Body of pancreas (tissue), 4 donors: ENCODE measurements around the gene FKRP. TPM values are rescaled to one million over a fixed set of nuclear protein-coding genes. Genes with fewer than 3 reads are reported as not detected.

Experiments used
- ATAC-seq: fragments of 150-250 bp; one replicate; pipeline ENCODE4 v1.9.1; 2016
- DNase-seq, 4 donors: peaks; one replicate each; pipeline ENCODE4 v3.0.0-alpha.2; 2019
- H3K27ac ChIP-seq, 4 donors: fragments of 200-600 bp; sonication (generic); 1 replicate in 3 of 4; 2 replicates in 1 of 4; pipeline versions ENCODE4 v1.5.1 to v1.6.1; 2016 to 2019; ENCODE audit warnings: mild to moderate bottlenecking in 1 of 4, mixed read lengths in 1 of 4, moderate library complexity in 1 of 4
- H3K27me3 ChIP-seq, 2 donors: fragments of 200-600 bp; sonication (generic); one replicate each; pipeline ENCODE4 v1.6.0; 2016; ENCODE audit warnings: mild to moderate bottlenecking in 1 of 2
- H3K36me3 ChIP-seq, 2 donors: fragments of 200-600 bp; sonication (generic); replicated peaks in 1 of 2; 2 replicates each; pipeline ENCODE4 v1.5.1; 2016; ENCODE audit warnings: low read depth in 2 of 2; ENCODE audit not compliant: insufficient read depth in 1 of 2
- H3K4me1 ChIP-seq: fragments of 200-600 bp; sonication (generic); one replicate; pipeline ENCODE4 v1.6.0; 2016
- H3K4me3 ChIP-seq, 2 donors: fragments of 200-600 bp; sonication (generic); 1 replicate in 1 of 2; 2 replicates in 1 of 2; pipeline ENCODE4 v1.5.1; 2016 to 2019
- H3K9me3 ChIP-seq, 3 donors: fragments of 200-600 bp; sonication (generic); 1 replicate in 2 of 3; 2 replicates in 1 of 3; pipeline ENCODE4 v1.5.1; 2016
- POLR2A ChIP-seq, 3 donors: fragments of 450-650 bp; IDR thresholded peaks; one replicate each; pipeline ENCODE4 v1.6.1; 2016; ENCODE audit warnings: antibody characterized with exemption in 3 of 3, mild to moderate bottlenecking in 2 of 3
- WGBS, 2 donors: methylation state at CpG; one replicate each; pipeline ENCODE4 v1.1.5; 2017; 5-methylcytosine and 5-hydroxymethylcytosine counted together
- intact Hi-C: fragments of 100-400 bp; cut with DNase I; formaldehyde crosslinking; loops from one replicate; pipeline ENCODE4 v1.15.1; 2023
- total RNA-seq, 2 donors: library from RNA; depleted of rRNA; stranded (reverse); fragments of >200 nt; gene quantifications; one replicate each; pipeline ENCODE4 v1.1.0, GENCODE V29; 2016
- TF ChIP-seq, protein P1 (sequence below), 7 experiments: fragments of 450-650 bp in 4 of 7; fragments of 200-600 bp in 3 of 7; sonication (generic) in 3 of 7; IDR thresholded peaks; one replicate each; pipeline ENCODE4 v1.5.1; 2016 to 2019; ENCODE audit warnings: antibody characterized with exemption in 7 of 7

The FKRP gene
- total RNA-seq, 2 donors from 2014 or later = 8.8 to 13.2 TPM

DNA sequence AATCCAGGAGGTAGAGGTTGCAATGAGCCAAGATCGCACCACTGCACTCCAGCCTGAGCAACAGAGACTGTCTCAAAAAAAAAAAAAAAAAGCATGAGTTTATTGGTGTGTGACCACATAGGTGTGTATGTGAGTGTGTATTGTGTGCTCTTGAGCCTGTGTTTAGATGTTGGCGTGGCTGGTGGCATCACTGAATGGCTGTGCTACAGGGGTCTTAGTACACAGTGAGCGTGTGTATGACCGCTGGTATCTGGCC, 40.1 kb downstream of the FKRP start:
- H3K4me1 ChIP-seq = peaks cover 50% of the 10 kb centered on the region
- H3K4me3 ChIP-seq = no peak overlapping the region
- no peak for TF ChIP-seq POLR2A (IDR thresholded peaks at IDR 0.05)
- TF ChIP-seq, protein P1, sequence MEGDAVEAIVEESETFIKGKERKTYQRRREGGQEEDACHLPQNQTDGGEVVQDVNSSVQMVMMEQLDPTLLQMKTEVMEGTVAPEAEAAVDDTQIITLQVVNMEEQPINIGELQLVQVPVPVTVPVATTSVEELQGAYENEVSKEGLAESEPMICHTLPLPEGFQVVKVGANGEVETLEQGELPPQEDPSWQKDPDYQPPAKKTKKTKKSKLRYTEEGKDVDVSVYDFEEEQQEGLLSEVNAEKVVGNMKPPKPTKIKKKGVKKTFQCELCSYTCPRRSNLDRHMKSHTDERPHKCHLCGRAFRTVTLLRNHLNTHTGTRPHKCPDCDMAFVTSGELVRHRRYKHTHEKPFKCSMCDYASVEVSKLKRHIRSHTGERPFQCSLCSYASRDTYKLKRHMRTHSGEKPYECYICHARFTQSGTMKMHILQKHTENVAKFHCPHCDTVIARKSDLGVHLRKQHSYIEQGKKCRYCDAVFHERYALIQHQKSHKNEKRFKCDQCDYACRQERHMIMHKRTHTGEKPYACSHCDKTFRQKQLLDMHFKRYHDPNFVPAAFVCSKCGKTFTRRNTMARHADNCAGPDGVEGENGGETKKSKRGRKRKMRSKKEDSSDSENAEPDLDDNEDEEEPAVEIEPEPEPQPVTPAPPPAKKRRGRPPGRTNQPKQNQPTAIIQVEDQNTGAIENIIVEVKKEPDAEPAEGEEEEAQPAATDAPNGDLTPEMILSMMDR (IDR thresholded peaks at IDR 0.05) = no peak

DNA sequence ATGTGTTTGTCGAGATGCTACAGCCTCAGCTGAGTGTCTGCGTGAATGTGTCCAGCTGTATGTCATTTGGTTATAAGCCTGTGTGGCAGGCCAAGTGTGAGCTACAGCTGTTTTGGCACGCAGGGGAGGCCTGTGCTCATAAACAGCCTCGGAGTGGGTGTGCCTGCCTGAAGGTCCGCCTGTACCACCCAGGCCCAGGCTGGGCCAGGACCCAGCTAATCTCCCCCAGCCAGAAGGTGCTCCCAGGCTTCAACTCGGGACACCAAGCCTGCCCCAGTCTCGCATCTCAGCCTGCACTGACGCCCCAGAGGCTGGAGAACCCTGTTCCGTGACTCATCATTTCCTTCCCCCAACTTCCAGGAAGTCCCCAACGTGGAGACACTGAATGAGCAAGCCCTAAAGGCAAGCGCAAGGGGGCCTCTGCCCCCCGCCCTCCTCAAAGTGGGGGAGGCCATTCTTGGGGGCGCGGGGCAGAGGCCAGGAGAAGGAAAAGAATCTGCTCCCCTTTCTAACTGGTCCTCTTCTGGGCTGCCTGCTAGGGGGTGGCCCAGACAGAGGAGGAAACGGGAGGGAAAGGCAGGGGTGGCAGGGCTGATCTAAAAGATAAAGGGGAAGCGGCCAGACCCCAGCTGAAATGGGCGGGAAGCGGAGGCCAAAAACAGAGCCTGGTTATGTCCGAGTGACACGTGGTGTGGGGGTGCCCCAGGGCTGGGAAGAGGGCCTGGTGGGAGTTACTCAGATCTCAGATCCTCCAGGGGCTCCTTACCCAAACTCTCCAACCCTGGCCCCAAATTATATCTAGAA, 40.6 kb downstream of the FKRP start:
- TF ChIP-seq, protein P1 (IDR thresholded peaks at IDR 0.05) = no peak
- TF ChIP-seq POLR2A (IDR thresholded peaks at IDR 0.05) = peak in 2 of 3 donors; percentile 16 to 30
- Histone ChIP-seq H3K4me3 (no peak overlapping the region), H3K9me3 (no peaks in the 10 kb centered on the region), H3K36me3 (no peaks in the 10 kb centered on the region), H3K27me3 (no peaks in the 10 kb centered on the region), H3K27ac (peak overlapping the region; percentile 70 to 90 (median 80)), H3K4me1 (peaks cover 50% of the 10 kb centered on the region)
- 21 to 32% methylated on average over 15 to 20 of the region's 20 CpGs for WGBS, 2 donors
- intact Hi-C loops = no loop called here
- DNase-seq (peak; percentile 50 to 70 (median 65)), ATAC-seq (peak; percentile 31)

More for the DNA sequence above, 40.1 kb downstream of the FKRP start:
- Histone ChIP-seq H3K27ac (peak overlapping the region; percentile 70 to 90 (median 80)), H3K9me3 (no peaks in the 10 kb centered on the region), H3K36me3 (no peaks in the 10 kb centered on the region), H3K27me3 (no peaks in the 10 kb centered on the region)
- DNase-seq (no peak), ATAC-seq (no peak)
- intact Hi-C loops = no loop called here
- WGBS, 2 donors = 42 to 43% methylated on average over 4 of the region's 4 CpGs

DNA sequence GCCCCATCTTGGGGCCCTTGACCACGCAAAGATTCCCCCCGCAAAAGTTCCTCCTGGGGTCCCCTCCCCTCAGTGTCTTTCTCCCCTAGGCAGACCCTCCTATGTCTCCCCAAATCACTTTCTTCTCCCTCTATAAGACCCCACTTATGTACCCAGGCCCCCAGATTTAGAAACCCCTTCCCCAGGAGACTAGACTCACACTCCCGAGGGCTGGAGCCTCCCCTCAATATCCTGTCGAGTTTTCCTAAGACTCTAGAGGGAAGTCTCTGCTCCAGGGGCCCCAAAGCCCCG, 41.1 kb downstream of the FKRP start:
- WGBS, 2 donors = 19 to 29% methylated on average over 5 of the region's 5 CpGs
- peak overlapping the region; percentile 70 to 90 (median 80) for H3K27ac ChIP-seq
- no peaks in the 10 kb centered on the region for H3K9me3 ChIP-seq
- peaks cover 50% of the 10 kb centered on the region for H3K4me1 ChIP-seq
- H3K36me3 ChIP-seq = no peaks in the 10 kb centered on the region
- intact Hi-C loops = no loop called here
- DNase-seq = no peak
- peak overlapping the region; percentile 54 to 66 for H3K4me3 ChIP-seq
- TF ChIP-seq, protein P1 (IDR thresholded peaks at IDR 0.05) = no peak
- no peak for TF ChIP-seq POLR2A (IDR thresholded peaks at IDR 0.05)
- no peak for ATAC-seq
- H3K27me3 ChIP-seq = no peaks in the 10 kb centered on the region

DNA sequence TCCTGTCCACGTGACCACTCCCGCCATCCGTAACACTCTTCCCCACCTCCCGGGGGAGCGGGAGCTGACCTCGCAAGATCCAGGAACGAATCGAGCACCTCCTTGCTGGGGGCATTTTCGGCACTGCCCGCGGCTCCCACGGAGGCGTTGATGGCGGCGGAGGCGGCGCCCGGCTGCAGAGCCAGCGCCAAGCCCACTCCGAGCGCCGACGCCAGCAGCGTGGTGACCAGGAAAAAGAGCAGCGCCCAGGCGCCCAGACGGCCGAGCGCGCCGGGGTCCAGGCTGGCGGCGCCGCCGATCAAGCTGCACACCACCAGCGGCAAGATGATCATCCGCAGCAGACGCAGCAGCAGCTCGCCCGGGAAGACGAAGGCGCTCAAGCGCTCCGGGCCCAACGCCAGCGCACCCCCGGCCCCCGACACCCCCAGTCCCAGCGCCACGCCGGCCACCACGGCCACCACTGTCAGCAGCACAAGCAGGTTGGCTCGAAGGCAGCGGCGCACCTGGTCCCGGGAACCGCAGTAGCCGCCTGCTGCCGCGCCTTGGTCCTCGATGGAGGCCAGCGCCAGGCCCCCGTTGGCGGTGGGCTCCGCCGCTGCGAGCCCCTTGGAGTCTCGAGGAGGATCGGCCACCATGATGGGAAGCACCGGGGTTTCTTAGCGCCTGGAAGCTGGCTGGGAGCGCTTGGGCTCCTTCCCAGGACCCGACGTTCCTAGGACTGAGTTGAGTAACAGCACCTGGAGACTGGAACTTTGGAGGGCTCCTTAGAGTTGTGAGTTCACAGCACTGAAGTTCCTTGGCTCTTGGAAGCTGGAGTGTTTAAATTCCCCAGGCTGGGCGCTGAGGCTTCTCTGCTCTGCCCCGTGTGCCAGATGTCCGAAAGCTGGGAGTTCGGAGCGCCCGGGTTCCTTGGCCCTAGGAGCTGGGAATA, 41.7 kb downstream of the FKRP start:
- H3K4me1 ChIP-seq = peaks cover 50% of the 10 kb centered on the region
- TF ChIP-seq POLR2A (IDR thresholded peaks at IDR 0.05) = peak; percentile 32 to 43 (median 32)
- TF ChIP-seq, protein P1 (IDR thresholded peaks at IDR 0.05) = peak in 1 of 7 experiments; percentile 4
- H3K36me3 ChIP-seq = no peaks in the 10 kb centered on the region
- no peaks in the 10 kb centered on the region for H3K27me3 ChIP-seq
- ATAC-seq (peak; percentile 18), DNase-seq (peak; percentile 37 to 55 (median 50))
- intact Hi-C loops = no loop called here
- 1 to 4% methylated on average over 3 to 70 of the region's 80 CpGs for WGBS, 2 donors
- H3K27ac ChIP-seq = peak overlapping the region; percentile 70 to 90 (median 80)
- no peaks in the 10 kb centered on the region for H3K9me3 ChIP-seq
- peak overlapping the region; percentile 54 to 66 for H3K4me3 ChIP-seq
